HG03066 (cell line): ENCODE data around the gene SRM.
A peak's percentile ranks its signal among the peaks of the same experiment; 100 is the strongest.
"Not testable (repeated sequence)": the region's sequence is repeated elsewhere in the genome, so short reads cannot be mapped to it uniquely, and the experiment has no call there.

Experiments
- ATAC-seq: cut with Tn5 transposase; IDR thresholded peaks from one replicate; pipeline ENCODE4 v1.9.1; 2021; ENCODE audit warnings: low read depth; ENCODE audit not compliant: unreplicated experiment

Gene SRM

GRCh38 chr1:11059968-11060830 is at the start of gene SRM:
SRM (minus strand) TSS chr1:11060018; CDS start chr1:11059943, 75 bp downstream.
- peak; percentile 83 for ATAC-seq

DNA sequence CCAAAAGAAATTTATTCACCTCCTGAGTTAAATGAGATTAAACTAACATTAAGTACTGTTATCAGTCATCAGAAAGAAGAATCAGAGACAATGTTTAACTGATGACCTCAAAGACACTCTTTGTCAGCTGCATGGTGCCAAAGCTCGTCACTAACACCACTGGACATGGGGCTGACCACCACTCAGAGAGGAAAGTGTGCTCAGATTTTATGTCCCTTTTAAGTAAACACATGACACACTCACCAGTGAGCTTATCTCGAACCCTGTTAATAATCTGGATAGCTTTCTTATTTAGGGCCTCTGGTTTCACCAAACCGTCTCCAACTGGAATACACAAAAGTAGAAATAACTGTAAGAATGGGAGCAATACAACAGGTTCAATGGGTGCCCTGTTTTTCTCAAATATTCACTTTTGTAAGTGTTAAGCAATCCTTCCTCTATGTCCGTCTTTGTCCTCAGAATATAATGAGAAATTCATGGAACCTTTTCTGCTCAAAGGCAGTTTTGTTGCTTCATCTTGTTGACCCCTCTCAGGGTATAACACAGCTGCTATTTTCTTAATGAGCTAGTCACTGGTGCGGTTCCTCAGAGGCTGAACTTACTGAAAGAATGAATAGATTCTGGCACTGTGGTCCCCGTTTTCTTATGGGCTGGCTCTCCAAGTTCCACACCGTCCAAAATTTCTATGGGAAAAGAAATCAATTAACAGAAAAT is 49.4 kb upstream of the SRM start:
- ATAC-seq: no peak

- ATAC-seq: no peak
These were observed 47.8 kb upstream of the SRM start for GRCh38 chr1:11107599-11107998.

- no peak for ATAC-seq
These were observed 45.8 kb upstream of the SRM start for GRCh38 chr1:11105586-11105985.

DNA sequence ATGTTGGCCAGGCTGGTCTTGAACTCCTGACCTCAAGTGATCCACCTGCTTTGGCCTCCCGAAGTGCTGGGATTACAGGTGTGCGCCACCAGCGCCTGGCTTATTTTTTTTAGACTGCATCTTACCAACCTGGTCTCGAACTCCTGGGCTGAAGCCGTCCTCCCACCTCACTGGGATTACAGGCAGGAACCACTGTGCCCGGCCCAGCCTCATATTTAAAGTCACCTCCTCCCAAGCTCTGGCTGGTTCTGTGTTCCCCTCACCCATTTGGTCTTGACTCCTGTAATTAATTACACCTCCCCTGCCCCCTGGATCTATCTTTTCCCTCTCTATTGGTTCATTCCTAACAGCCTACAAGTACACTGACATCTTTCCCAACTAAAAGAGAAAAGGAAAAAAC is 41.5 kb upstream of the SRM start:
- ATAC-seq: no peak

DNA sequence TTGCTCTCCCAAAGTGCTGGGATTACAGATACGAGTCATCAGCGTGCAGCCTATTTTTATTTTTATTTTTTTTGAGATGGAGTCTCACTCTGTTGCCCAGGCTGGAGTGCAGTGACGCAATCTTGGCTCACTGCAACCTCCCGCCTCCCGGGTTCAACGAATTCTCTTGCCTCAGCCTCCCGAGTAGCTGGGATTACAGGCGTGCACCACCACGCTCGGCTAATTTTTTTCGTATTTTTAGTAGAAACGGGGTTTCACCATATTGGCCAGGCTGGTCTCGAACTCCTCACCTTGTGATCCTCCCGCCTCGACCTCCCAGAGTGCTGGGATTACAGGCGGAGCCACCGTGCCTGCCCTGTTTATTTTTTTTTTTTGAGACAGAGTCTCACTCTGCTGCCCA is 41.0 kb upstream of the SRM start:
- not testable (repeated sequence) for ATAC-seq

DNA sequence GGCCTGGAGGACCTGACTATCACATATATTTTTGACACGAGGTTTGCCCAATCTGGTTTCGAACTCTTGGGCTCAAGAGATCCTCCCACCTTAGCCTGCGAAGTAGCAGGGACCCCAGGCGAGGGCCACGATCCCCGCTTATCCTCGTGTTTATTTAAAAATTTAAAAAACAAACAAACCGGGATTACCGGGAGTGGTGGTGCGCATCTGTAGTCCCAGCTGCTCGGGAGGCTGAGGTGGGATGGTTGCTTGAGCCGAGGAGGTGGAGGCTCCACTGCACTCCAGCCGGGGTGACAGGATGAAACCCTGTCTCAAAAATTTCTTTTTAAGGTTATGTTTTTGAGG is 40.3 kb upstream of the SRM start:
- no peak for ATAC-seq

DNA sequence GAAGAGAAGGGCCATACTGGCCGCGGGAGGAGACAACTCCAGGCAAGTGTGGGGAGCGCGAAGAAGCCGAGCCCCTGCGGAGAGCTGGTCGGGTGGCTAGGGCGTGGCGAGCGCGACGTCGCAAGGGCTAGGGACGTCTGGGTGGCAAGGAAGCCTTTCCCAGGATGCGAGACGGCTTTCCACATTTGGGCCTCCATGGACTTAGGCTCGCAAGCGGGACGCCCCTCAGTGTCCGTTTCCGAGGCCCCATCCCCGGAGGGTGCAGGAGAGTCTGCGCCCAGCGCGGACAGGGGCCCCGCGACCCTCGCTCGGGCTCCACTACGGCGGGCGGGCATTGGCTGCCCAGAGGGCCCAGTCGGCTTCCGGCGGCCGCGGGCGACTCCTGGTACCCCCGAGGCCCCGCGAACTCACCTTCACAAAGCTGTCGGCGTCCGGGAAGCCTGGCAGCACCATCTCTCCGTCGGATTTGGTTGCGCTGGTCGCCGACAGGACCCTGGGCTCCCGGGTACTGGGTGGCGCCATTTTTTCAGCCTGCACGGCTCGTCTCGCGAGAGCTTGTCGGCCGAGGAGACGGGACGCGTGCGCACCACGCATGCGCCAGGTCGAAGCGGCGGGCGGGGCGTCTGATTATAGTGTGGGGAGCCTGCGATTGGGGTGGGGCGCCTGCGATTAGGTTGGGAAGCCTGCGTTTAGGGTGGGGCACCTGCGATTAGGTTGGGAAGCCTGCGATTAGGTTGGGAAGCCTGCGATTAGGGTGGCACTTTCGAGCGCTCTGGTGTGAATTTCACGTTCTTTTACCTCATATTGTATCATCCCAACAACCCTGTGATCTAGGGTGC is 39.7 kb upstream of the SRM start, which contains the start of gene EXOSC10:
Gene EXOSC10 (minus strand): TSS at position 560 of the 839 bp plus-strand sequence. CDS start 38 bp downstream, at position 522.
- peak; percentile 75 for ATAC-seq

GRCh38 chr1:11098931-11099309 is 39.1 kb upstream of the SRM start:
- no peak for ATAC-seq

- not testable (repeated sequence) for ATAC-seq
These were observed 24.0 kb upstream of the SRM start for GRCh38 chr1:11083784-11084183.

- ATAC-seq: no peak
These were observed 21.1 kb upstream of the SRM start for GRCh38 chr1:11080931-11081330.

- ATAC-seq: no peak
These were observed 18.8 kb upstream of the SRM start for GRCh38 chr1:11078631-11079030.

GRCh38 chr1:11073398-11073797 is 13.6 kb upstream of the SRM start:
- ATAC-seq: not testable (repeated sequence)

- no peak for ATAC-seq
These were observed 12.5 kb upstream of the SRM start for GRCh38 chr1:11072216-11072917.

- ATAC-seq: no peak
These were observed 11.8 kb upstream of the SRM start for GRCh38 chr1:11071463-11072215.

GRCh38 chr1:11070876-11071275 is 11.1 kb upstream of the SRM start:
- no peak for ATAC-seq

DNA sequence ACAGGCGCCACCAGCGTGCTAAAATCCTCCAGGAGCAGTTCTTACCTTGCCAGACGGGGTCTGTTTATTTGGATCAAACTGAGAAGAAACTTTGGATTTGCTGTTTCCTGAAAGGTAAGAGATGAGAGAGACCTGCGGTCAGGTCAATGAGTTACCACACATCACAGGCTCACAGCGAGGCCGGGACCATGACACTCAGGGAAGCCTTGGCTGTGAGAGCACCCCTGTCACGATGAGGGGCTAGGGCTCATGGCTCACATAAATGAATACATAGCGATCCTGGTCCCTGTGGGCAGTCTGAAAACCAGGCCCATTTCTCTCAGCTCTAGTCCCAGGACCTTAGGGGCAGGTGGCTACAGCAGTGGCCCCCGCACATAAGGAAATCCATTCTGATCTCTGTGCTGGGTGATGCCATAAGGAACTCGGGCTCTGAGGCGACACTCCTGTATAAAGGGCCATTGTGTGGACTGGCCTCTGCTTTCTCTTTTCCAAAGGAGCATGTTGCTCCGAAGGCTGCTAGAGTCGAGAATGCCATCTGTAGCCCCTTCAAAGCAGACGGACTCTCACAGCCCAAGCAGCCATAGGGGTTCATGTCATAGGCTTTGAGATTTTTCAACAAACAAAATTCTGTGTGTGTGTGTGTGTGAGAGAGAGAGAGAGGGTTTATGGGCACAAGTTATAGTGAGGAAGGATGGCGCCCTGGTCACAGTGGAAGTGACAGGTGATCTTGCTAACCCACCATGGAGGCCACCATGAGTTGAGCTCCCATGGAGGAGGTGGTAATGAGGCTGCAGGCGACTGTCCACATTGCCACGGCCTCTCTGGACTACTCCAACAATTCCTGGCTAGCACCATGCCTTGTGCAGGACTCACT is 9.0 kb upstream of the SRM start:
- no peak for ATAC-seq

- ATAC-seq: no peak
These were observed 8.1 kb upstream of the SRM start for GRCh38 chr1:11067716-11068599.
